ENCODE data around the gene TNP2. TPM values are rescaled to one million over a fixed set of nuclear protein-coding genes. Genes with fewer than 3 reads are reported as not detected.
"Not testable (repeated sequence)": the region's sequence is repeated elsewhere in the genome, so short reads cannot be mapped to it uniquely, and the experiment has no call there.

Gene TNP2
- polyA plus RNA-seq, 2 donors, result not detected

- 57 to 70% methylated on average over 10 of the region's 10 CpGs for WGBS, 2 donors
Observed at GRCh38 chr16:11291091-11291703, 22.1 kb upstream of the TNP2 start.

GRCh38 chr16:11290102-11290893 is 21.2 kb upstream of the TNP2 start:
- no peaks in the 10 kb centered on the region for H3K4me1 ChIP-seq (ENCODE audit: control insufficient read depth in 2 of 2, insufficient read depth in 2 of 2, low read length in 1 of 2)
- 90 to 92% methylated on average over 8 of the region's 8 CpGs for WGBS, 2 donors
- no peaks in the 10 kb centered on the region for H3K9me3 ChIP-seq (ENCODE audit: control insufficient read depth in 2 of 2, insufficient read depth in 1 of 2, low read depth in 1 of 2, low read length in 1 of 2)
- no peaks in the 10 kb centered on the region for H3K27me3 ChIP-seq (ENCODE audit: control insufficient read depth in 1 of 2, insufficient read depth in 2 of 2, low read length in 2 of 2)
- no peak overlapping the region for H3K27ac ChIP-seq (ENCODE audit: low read depth in 2 of 2, low read length in 1 of 2)
- no peaks in the 10 kb centered on the region for H3K36me3 ChIP-seq (ENCODE audit: control insufficient read depth in 2 of 2, insufficient read depth in 2 of 2, low read length in 1 of 2)
- H3K4me3 ChIP-seq (ENCODE audit: low read depth in 1 of 2, low read length in 2 of 2), result no peak overlapping the region

More at GRCh38 chr16:11291091-11291703, 22.1 kb upstream of the TNP2 start:
- Histone ChIP-seq H3K4me3 (ENCODE audit: low read depth in 1 of 2, low read length in 2 of 2) (no peak overlapping the region), H3K27ac (ENCODE audit: low read depth in 2 of 2, low read length in 1 of 2) (no peak overlapping the region), H3K36me3 (ENCODE audit: control insufficient read depth in 2 of 2, insufficient read depth in 2 of 2, low read length in 1 of 2) (no peaks in the 10 kb centered on the region), H3K9me3 (ENCODE audit: control insufficient read depth in 2 of 2, insufficient read depth in 1 of 2, low read depth in 1 of 2, low read length in 1 of 2) (no peaks in the 10 kb centered on the region), H3K27me3 (ENCODE audit: control insufficient read depth in 1 of 2, insufficient read depth in 2 of 2, low read length in 2 of 2) (no peaks in the 10 kb centered on the region), H3K4me1 (ENCODE audit: control insufficient read depth in 2 of 2, insufficient read depth in 2 of 2, low read length in 1 of 2) (no peaks in the 10 kb centered on the region)

- not testable (repeated sequence) for H3K9me3 ChIP-seq (ENCODE audit: control insufficient read depth in 2 of 2, insufficient read depth in 1 of 2, low read depth in 1 of 2, low read length in 1 of 2); H3K4me3 ChIP-seq (ENCODE audit: low read depth in 1 of 2, low read length in 2 of 2); H3K4me1 ChIP-seq (ENCODE audit: control insufficient read depth in 2 of 2, insufficient read depth in 2 of 2, low read length in 1 of 2); H3K27ac ChIP-seq (ENCODE audit: low read depth in 2 of 2, low read length in 1 of 2); H3K27me3 ChIP-seq (ENCODE audit: control insufficient read depth in 1 of 2, insufficient read depth in 2 of 2, low read length in 2 of 2); H3K36me3 ChIP-seq (ENCODE audit: control insufficient read depth in 2 of 2, insufficient read depth in 2 of 2, low read length in 1 of 2)
- WGBS, 2 donors, result 92% methylated on average over 4 of the region's 4 CpGs
Observed at GRCh38 chr16:11289696-11290095, 20.6 kb upstream of the TNP2 start.

- Histone ChIP-seq H3K36me3 (ENCODE audit: control insufficient read depth in 2 of 2, insufficient read depth in 2 of 2, low read length in 1 of 2) (no peaks in the 10 kb centered on the region), H3K4me1 (ENCODE audit: control insufficient read depth in 2 of 2, insufficient read depth in 2 of 2, low read length in 1 of 2) (no peaks in the 10 kb centered on the region), H3K27ac (ENCODE audit: low read depth in 2 of 2, low read length in 1 of 2) (no peak overlapping the region), H3K4me3 (ENCODE audit: low read depth in 1 of 2, low read length in 2 of 2) (no peak overlapping the region), H3K9me3 (ENCODE audit: control insufficient read depth in 2 of 2, insufficient read depth in 1 of 2, low read depth in 1 of 2, low read length in 1 of 2) (no peaks in the 10 kb centered on the region), H3K27me3 (ENCODE audit: control insufficient read depth in 1 of 2, insufficient read depth in 2 of 2, low read length in 2 of 2) (no peaks in the 10 kb centered on the region)
- WGBS, 2 donors, result 97 to 98% methylated on average over 2 of the region's 2 CpGs
Observed at GRCh38 chr16:11289202-11289601, 20.1 kb upstream of the TNP2 start.

GRCh38 chr16:11285842-11286241 is 16.7 kb upstream of the TNP2 start:
- H3K9me3 ChIP-seq (ENCODE audit: control insufficient read depth in 2 of 2, insufficient read depth in 1 of 2, low read depth in 1 of 2, low read length in 1 of 2), result no peaks in the 10 kb centered on the region
- WGBS, 2 donors, result 78 to 88% methylated on average over 2 of the region's 2 CpGs
- no peak overlapping the region for H3K4me3 ChIP-seq (ENCODE audit: low read depth in 1 of 2, low read length in 2 of 2)
- H3K4me1 ChIP-seq (ENCODE audit: control insufficient read depth in 2 of 2, insufficient read depth in 2 of 2, low read length in 1 of 2), result no peaks in the 10 kb centered on the region
- H3K27me3 ChIP-seq (ENCODE audit: control insufficient read depth in 1 of 2, insufficient read depth in 2 of 2, low read length in 2 of 2), result no peaks in the 10 kb centered on the region
- H3K36me3 ChIP-seq (ENCODE audit: control insufficient read depth in 2 of 2, insufficient read depth in 2 of 2, low read length in 1 of 2), result no peaks in the 10 kb centered on the region
- no peak overlapping the region for H3K27ac ChIP-seq (ENCODE audit: low read depth in 2 of 2, low read length in 1 of 2)

- Histone ChIP-seq H3K27ac (ENCODE audit: low read depth in 2 of 2, low read length in 1 of 2) (no peak overlapping the region), H3K9me3 (ENCODE audit: control insufficient read depth in 2 of 2, insufficient read depth in 1 of 2, low read depth in 1 of 2, low read length in 1 of 2) (no peaks in the 10 kb centered on the region), H3K36me3 (ENCODE audit: control insufficient read depth in 2 of 2, insufficient read depth in 2 of 2, low read length in 1 of 2) (no peaks in the 10 kb centered on the region), H3K27me3 (ENCODE audit: control insufficient read depth in 1 of 2, insufficient read depth in 2 of 2, low read length in 2 of 2) (no peaks in the 10 kb centered on the region), H3K4me3 (ENCODE audit: low read depth in 1 of 2, low read length in 2 of 2) (no peak overlapping the region), H3K4me1 (ENCODE audit: control insufficient read depth in 2 of 2, insufficient read depth in 2 of 2, low read length in 1 of 2) (no peaks in the 10 kb centered on the region)
- 63 to 71% methylated on average over 4 of the region's 4 CpGs for WGBS, 2 donors
Observed at GRCh38 chr16:11283820-11284248, 14.7 kb upstream of the TNP2 start.

GRCh38 chr16:11280616-11281522 is 11.7 kb upstream of the TNP2 start, which contains the start of gene PRM1:
PRM1 (minus strand) TSS chr16:11281330; CDS start chr16:11281238, 92 bp downstream.
- H3K4me3 ChIP-seq (ENCODE audit: low read depth in 1 of 2, low read length in 2 of 2), result no peak within 1 kb of the TSS
- H3K36me3 ChIP-seq (ENCODE audit: control insufficient read depth in 2 of 2, insufficient read depth in 2 of 2, low read length in 1 of 2), result no peaks in the 10 kb centered on the region
- H3K9me3 ChIP-seq (ENCODE audit: control insufficient read depth in 2 of 2, insufficient read depth in 1 of 2, low read depth in 1 of 2, low read length in 1 of 2), result no peaks in the 10 kb centered on the region
- no peaks in the 10 kb centered on the region for H3K4me1 ChIP-seq (ENCODE audit: control insufficient read depth in 2 of 2, insufficient read depth in 2 of 2, low read length in 1 of 2)
- no peaks in the 10 kb centered on the region for H3K27me3 ChIP-seq (ENCODE audit: control insufficient read depth in 1 of 2, insufficient read depth in 2 of 2, low read length in 2 of 2)
- 84 to 88% methylated on average over 22 to 25 of the region's 25 CpGs for WGBS, 2 donors
- H3K27ac ChIP-seq (ENCODE audit: low read depth in 2 of 2, low read length in 1 of 2), result no peak within 1 kb of the TSS

GRCh38 chr16:11278681-11279628 is 9.8 kb upstream of the TNP2 start:
- Histone ChIP-seq H3K4me1 (ENCODE audit: control insufficient read depth in 2 of 2, insufficient read depth in 2 of 2, low read length in 1 of 2) (no peaks in the 10 kb centered on the region), H3K4me3 (ENCODE audit: low read depth in 1 of 2, low read length in 2 of 2) (no peak overlapping the region), H3K27me3 (ENCODE audit: control insufficient read depth in 1 of 2, insufficient read depth in 2 of 2, low read length in 2 of 2) (no peaks in the 10 kb centered on the region), H3K9me3 (ENCODE audit: control insufficient read depth in 2 of 2, insufficient read depth in 1 of 2, low read depth in 1 of 2, low read length in 1 of 2) (no peaks in the 10 kb centered on the region), H3K27ac (ENCODE audit: low read depth in 2 of 2, low read length in 1 of 2) (no peak overlapping the region), H3K36me3 (ENCODE audit: control insufficient read depth in 2 of 2, insufficient read depth in 2 of 2, low read length in 1 of 2) (no peaks in the 10 kb centered on the region)
- 87 to 92% methylated on average over 7 of the region's 7 CpGs for WGBS, 2 donors

Data from esophagus (tissue), 2 donors.